Loucy (cell line): ENCODE measurements around the gene LCE5A.

Experiments
- H2AFZ ChIP-seq: fragments of 200-600 bp; sonication (generic); 2 replicates; pipeline ENCODE4 v1.6.0; 2016; ENCODE audit warnings: antibody characterized with exemption, mild to moderate bottlenecking, low read length, moderate library complexity
- H3F3A ChIP-seq: fragments of 200-600 bp; 2 replicates; pipeline ENCODE4 v1.6.0; 2016; ENCODE audit warnings: antibody characterized with exemption, low read depth, mild to moderate bottlenecking
- H3K27me3 ChIP-seq: fragments of 200-600 bp; sonication (generic); 2 replicates; pipeline ENCODE4 v1.6.1; 2014; ENCODE audit warnings: low read length, mild to moderate bottlenecking; ENCODE audit not compliant: insufficient read depth, poor library complexity, severe bottlenecking
- H3K36me3 ChIP-seq: fragments of 200-600 bp; sonication (generic); 2 replicates; pipeline ENCODE4 v1.6.1; 2016; ENCODE audit warnings: low read length; ENCODE audit not compliant: insufficient read depth
- H3K4me1 ChIP-seq: fragments of 200-600 bp; sonication (generic); 2 replicates; pipeline ENCODE4 v1.5.1; 2014; ENCODE audit warnings: low read length, mild to moderate bottlenecking; ENCODE audit not compliant: insufficient read depth, poor library complexity, severe bottlenecking
- H3K4me2 ChIP-seq: fragments of 200-600 bp; sonication (generic); 2 replicates; pipeline ENCODE4 v1.6.0; 2014; ENCODE audit warnings: antibody characterized with exemption, low read length, low read depth, mild to moderate bottlenecking; ENCODE audit not compliant: poor library complexity, severe bottlenecking
- H3K4me3 ChIP-seq: fragments of 200-600 bp; sonication (generic); 2 replicates; pipeline ENCODE4 v1.5.1; 2014; ENCODE audit warnings: low read length, mild to moderate bottlenecking, mixed read lengths; ENCODE audit not compliant: poor library complexity, severe bottlenecking
- H3K79me2 ChIP-seq: fragments of 200-600 bp; sonication (generic); 2 replicates; pipeline ENCODE4 v1.6.1; 2014; ENCODE audit warnings: low read length; ENCODE audit not compliant: insufficient read depth
- H3K9ac ChIP-seq: fragments of 200-600 bp; sonication (generic); 2 replicates; pipeline ENCODE4 v1.6.0; 2014; ENCODE audit warnings: mild to moderate bottlenecking, low read depth, low read length, moderate library complexity; ENCODE audit not compliant: poor library complexity, severe bottlenecking
- H3K9me2 ChIP-seq: fragments of 200-600 bp; sonication (generic); replicated peaks from 2 replicates; pipeline ENCODE4 v1.6.1; 2016; ENCODE audit warnings: low read depth, low read length, mixed read lengths
- H3K9me3 ChIP-seq: fragments of 200-600 bp; sonication (generic); 2 replicates; pipeline ENCODE4 v1.6.1; 2014; ENCODE audit warnings: mild to moderate bottlenecking, antibody characterized with exemption, low read length, low read depth; ENCODE audit not compliant: insufficient read depth
- H4K20me1 ChIP-seq: fragments of 200-600 bp; sonication (generic); 2 replicates; pipeline ENCODE4 v1.6.0; 2014; ENCODE audit warnings: antibody characterized with exemption, low read length, mild to moderate bottlenecking; ENCODE audit not compliant: insufficient read depth, poor library complexity, severe bottlenecking
- EZH2phosphoT487 ChIP-seq: fragments of 200-600 bp; IDR thresholded peaks from 2 replicates; pipeline ENCODE4 v1.6.1; 2018; ENCODE audit warnings: antibody characterized with exemption, mild to moderate bottlenecking, moderate library complexity, borderline replicate concordance
- TF ChIP-seq, protein P1 (sequence below): fragments of 200-600 bp; sonication (generic); conservative IDR thresholded peaks from 2 replicates; pipeline ENCODE4 v1.5.1; 2014; ENCODE audit warnings: mild to moderate bottlenecking, antibody characterized with exemption, low read length

The LCE5A gene

DNA sequence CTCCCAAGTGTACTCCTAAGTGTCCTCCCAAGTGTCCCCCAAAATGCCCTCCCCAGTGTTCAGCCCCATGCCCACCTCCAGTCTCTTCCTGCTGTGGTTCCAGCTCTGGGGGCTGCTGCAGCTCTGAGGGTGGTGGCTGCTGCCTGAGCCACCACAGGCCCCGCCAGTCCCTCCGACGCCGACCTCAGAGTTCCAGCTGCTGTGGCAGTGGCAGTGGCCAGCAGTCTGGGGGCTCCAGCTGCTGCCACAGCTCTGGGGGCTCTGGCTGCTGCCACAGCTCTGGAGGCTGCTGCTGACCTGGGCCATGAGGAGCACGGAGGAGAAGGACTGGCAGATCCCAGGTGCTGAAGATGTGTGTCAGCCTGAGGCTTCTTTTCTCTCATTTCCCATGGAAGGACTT is 993 bp downstream of the LCE5A start:
- H3K4me1 ChIP-seq = no peaks in the 10 kb centered on the region
- no peaks in the 10 kb centered on the region for H3K79me2 ChIP-seq
- H3K4me2 ChIP-seq = no peak overlapping the region
- H3K9ac ChIP-seq = no peak overlapping the region
- no peaks in the 10 kb centered on the region for H3K36me3 ChIP-seq
- no peaks in the 10 kb centered on the region for H3K9me3 ChIP-seq
- TF ChIP-seq, protein P1, sequence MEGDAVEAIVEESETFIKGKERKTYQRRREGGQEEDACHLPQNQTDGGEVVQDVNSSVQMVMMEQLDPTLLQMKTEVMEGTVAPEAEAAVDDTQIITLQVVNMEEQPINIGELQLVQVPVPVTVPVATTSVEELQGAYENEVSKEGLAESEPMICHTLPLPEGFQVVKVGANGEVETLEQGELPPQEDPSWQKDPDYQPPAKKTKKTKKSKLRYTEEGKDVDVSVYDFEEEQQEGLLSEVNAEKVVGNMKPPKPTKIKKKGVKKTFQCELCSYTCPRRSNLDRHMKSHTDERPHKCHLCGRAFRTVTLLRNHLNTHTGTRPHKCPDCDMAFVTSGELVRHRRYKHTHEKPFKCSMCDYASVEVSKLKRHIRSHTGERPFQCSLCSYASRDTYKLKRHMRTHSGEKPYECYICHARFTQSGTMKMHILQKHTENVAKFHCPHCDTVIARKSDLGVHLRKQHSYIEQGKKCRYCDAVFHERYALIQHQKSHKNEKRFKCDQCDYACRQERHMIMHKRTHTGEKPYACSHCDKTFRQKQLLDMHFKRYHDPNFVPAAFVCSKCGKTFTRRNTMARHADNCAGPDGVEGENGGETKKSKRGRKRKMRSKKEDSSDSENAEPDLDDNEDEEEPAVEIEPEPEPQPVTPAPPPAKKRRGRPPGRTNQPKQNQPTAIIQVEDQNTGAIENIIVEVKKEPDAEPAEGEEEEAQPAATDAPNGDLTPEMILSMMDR = no peak
- TF ChIP-seq EZH2phosphoT487 = no peak
- H3F3A ChIP-seq = no peaks in the 10 kb centered on the region
- H4K20me1 ChIP-seq = no peaks in the 10 kb centered on the region
- H2AFZ ChIP-seq = no peak overlapping the region
- H3K27me3 ChIP-seq = peaks cover 4% of the 10 kb centered on the region
- no peaks in the 10 kb centered on the region for H3K9me2 ChIP-seq
- no peak overlapping the region for H3K4me3 ChIP-seq

DNA sequence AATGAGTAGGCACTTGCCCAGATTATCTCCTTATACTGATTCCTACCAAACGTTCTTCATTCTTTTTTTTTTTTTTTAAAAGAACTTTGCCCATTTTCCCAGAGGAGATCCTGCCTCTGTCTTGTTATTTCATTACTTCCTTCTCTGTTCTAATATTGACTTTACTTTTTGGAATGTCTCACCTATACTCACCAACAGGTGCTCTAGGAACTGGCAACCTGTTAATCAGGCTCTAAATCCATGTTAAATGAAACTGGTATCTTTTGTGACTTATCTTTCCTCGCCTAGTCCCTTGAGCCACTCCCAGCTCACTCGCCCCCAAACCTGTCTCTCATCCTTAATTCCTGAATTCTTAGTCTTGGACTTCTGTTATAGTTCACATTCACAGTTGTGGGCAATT is 2.5 kb downstream of the LCE5A start:
- no peaks in the 10 kb centered on the region for H3K79me2 ChIP-seq
- no peak overlapping the region for H3K9ac ChIP-seq
- H3K27me3 ChIP-seq = peaks cover 4% of the 10 kb centered on the region
- no peaks in the 10 kb centered on the region for H3F3A ChIP-seq
- no peak for TF ChIP-seq EZH2phosphoT487
- TF ChIP-seq, protein P1 = no peak
- H3K4me2 ChIP-seq = no peak overlapping the region
- no peaks in the 10 kb centered on the region for H3K9me3 ChIP-seq
- H2AFZ ChIP-seq = no peak overlapping the region
- no peaks in the 10 kb centered on the region for H4K20me1 ChIP-seq
- no peaks in the 10 kb centered on the region for H3K4me1 ChIP-seq
- no peaks in the 10 kb centered on the region for H3K9me2 ChIP-seq
- no peaks in the 10 kb centered on the region for H3K36me3 ChIP-seq
- no peak overlapping the region for H3K4me3 ChIP-seq

DNA sequence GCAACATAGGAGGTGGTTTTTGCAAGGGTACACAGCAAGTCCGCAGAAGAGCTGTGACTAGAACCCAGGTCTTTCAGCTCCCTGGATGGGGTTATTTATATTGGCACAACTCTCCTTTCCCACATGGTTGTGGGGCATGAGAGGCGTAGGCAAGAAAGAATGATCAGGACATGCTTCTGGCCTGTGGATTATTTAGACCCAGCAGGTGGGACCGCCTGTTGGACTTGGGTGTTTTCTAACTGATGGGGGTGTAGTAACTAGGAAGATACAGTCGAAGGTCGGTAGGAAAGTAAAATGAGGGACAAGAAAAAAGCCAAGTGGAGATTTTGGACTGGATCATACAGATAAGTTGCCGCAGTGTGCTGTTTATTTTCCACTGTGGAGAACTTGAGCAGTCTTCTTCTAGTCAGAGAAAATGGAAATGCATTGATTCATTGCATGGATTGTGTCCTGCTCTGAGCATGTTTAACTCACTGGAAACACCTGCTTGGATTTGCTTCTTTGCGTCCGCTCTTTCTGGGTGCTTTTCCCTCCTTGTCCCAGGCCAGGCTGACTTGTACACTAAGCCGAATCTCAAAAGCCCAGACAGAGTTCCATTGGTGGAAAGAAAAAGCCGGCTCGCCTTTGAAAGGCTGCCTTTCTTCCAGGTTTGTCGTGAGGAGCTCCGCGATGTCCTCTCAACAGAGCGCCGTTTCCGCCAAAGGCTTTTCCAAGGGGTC is 4.3 kb downstream of the LCE5A start:
- Histone ChIP-seq H3K9ac (no peak overlapping the region), H3K4me3 (no peak overlapping the region)

More for the DNA sequence above, 4.3 kb downstream of the LCE5A start:
- no peaks in the 10 kb centered on the region for H3K36me3 ChIP-seq
- H3K79me2 ChIP-seq = no peaks in the 10 kb centered on the region
- H3K9me3 ChIP-seq = no peaks in the 10 kb centered on the region
- H2AFZ ChIP-seq = no peak overlapping the region
- H3K4me2 ChIP-seq = no peak overlapping the region
- no peaks in the 10 kb centered on the region for H3K4me1 ChIP-seq
- TF ChIP-seq EZH2phosphoT487 = no peak
- TF ChIP-seq, protein P1 = no peak
- H3K9me2 ChIP-seq = no peaks in the 10 kb centered on the region
- no peaks in the 10 kb centered on the region for H4K20me1 ChIP-seq
- peaks cover 4% of the 10 kb centered on the region for H3K27me3 ChIP-seq
- H3F3A ChIP-seq = no peaks in the 10 kb centered on the region
